Activated CD4-positive, alpha-beta T cell treated with anti-CD3 and anti-CD28 coated beads, Interleukin-2, Interleukin-6, amounts not matched to agents 100 ng/mL and 50 ng/mL, durations not matched to agents 16 hours and 8 hours (primary cell): ENCODE data around the gene EHD1.

Source experiments
- DNase-seq: peaks from one replicate; pipeline ENCODE4 v3.0.0-alpha.2; 2020

The EHD1 gene

GRCh38 chr11:64888729-64889511 lies 10.5 kb upstream of the EHD1 start:
- no peak for DNase-seq

GRCh38 chr11:64888406-64888728 lies 9.9 kb upstream of the EHD1 start:
- DNase-seq: no peak

GRCh38 chr11:64887757-64888405 lies 9.5 kb upstream of the EHD1 start:
- DNase-seq: peak; percentile 92

GRCh38 chr11:64887234-64887756 lies 8.9 kb upstream of the EHD1 start:
- DNase-seq: no peak

GRCh38 chr11:64885367-64886286 lies 7.2 kb upstream of the EHD1 start:
- DNase-seq: peak; percentile 70

- DNase-seq: no peak
Observed at GRCh38 chr11:64884019-64884418, 5.6 kb upstream of the EHD1 start.

GRCh38 chr11:64883575-64883974 lies 5.2 kb upstream of the EHD1 start:
- DNase-seq: no peak

GRCh38 chr11:64882243-64882642 lies 3.8 kb upstream of the EHD1 start:
- no peak for DNase-seq

- DNase-seq: no peak
Observed at GRCh38 chr11:64881476-64881875, 3.1 kb upstream of the EHD1 start.

- peak; percentile 61 for DNase-seq
Observed at GRCh38 chr11:64880240-64881001, 2.0 kb upstream of the EHD1 start.

GRCh38 chr11:64879244-64879900 lies 951 bp upstream of the EHD1 start:
- DNase-seq: no peak

GRCh38 chr11:64878223-64878493 lies 263 bp downstream of the EHD1 start:
- no peak for DNase-seq

- no peak for DNase-seq
Observed at GRCh38 chr11:64877390-64878222, 815 bp downstream of the EHD1 start.

GRCh38 chr11:64876835-64877341 lies 1.5 kb downstream of the EHD1 start:
- DNase-seq: no peak

GRCh38 chr11:64876229-64876750 lies 2.1 kb downstream of the EHD1 start:
- peak; percentile 73 for DNase-seq

- no peak for DNase-seq
Observed at GRCh38 chr11:64875369-64876228, 2.8 kb downstream of the EHD1 start.

- DNase-seq: no peak
Observed at GRCh38 chr11:64874308-64875240, 3.8 kb downstream of the EHD1 start.

GRCh38 chr11:64872790-64873488 lies 5.5 kb downstream of the EHD1 start:
- DNase-seq: no peak
